Peyer's patch (tissue), 4 donors: Measurements from ENCODE around the gene BTK. TPM values are rescaled to one million over a fixed set of nuclear protein-coding genes. Genes with fewer than 3 reads are reported as not detected.

ENCODE experiments used
- DNase-seq, 3 donors: peaks; one replicate each; pipeline ENCODE4 v3.0.0-alpha.2; 2017 to 2019
- H3K27ac ChIP-seq, 4 donors: fragments of 200-600 bp; sonication (generic); one replicate each; pipeline ENCODE4 v1.5.1; 2016 to 2019
- H3K27me3 ChIP-seq, 2 donors: fragments of 200-600 bp; sonication (generic); one replicate each; pipeline ENCODE4 v1.5.1; 2019
- H3K36me3 ChIP-seq, 3 donors: fragments of 200-600 bp; sonication (generic); one replicate each; pipeline ENCODE4 v1.5.1; 2016 to 2019
- H3K4me1 ChIP-seq, 4 donors: fragments of 200-600 bp; sonication (generic); one replicate each; pipeline ENCODE4 v1.5.1; 2016 to 2019
- H3K4me3 ChIP-seq, 4 donors: fragments of 200-600 bp; sonication (generic); 1 replicate in 3 of 4; 2 replicates in 1 of 4; pipeline ENCODE4 v1.5.1; 2016 to 2019; ENCODE audit warnings: mild to moderate bottlenecking in 1 of 4
- H3K9me3 ChIP-seq, 4 donors: fragments of 200-600 bp; sonication (generic); one replicate each; pipeline ENCODE4 v1.5.1; 2016 to 2019; ENCODE audit warnings: mild to moderate bottlenecking in 1 of 4
- CTCF ChIP-seq, 6 experiments: fragments of 450-650 bp in 4 of 6; fragments of 200-600 bp in 2 of 6; sonication (generic) in 1 of 6; IDR thresholded peaks; one replicate each; pipeline ENCODE4 v1.5.1; 2017 to 2019; ENCODE audit warnings: antibody characterized with exemption in 6 of 6, mild to moderate bottlenecking in 3 of 6, moderate library complexity in 1 of 6
- POLR2A ChIP-seq, 2 donors: fragments of 450-650 bp; IDR thresholded peaks; one replicate each; pipeline ENCODE4 v1.5.1; 2017; ENCODE audit warnings: antibody characterized with exemption in 2 of 2, mild to moderate bottlenecking in 2 of 2, moderate library complexity in 2 of 2
- total RNA-seq, 4 donors: library from RNA; depleted of rRNA; stranded (reverse); fragments of >200 nt; gene quantifications; one replicate each; pipeline ENCODE4 v1.1.0, GENCODE V29; 2016

BTK gene
- total RNA-seq, 4 donors from 2014 or later = 1.4 to 66.8 (median 6.0) TPM; not detected in 1

GRCh38 chrX:101393530-101394305, 7.7 kb upstream of the BTK start:
- no peak overlapping the region for H3K27ac ChIP-seq
- DNase-seq = no peak
- no peaks in the 10 kb centered on the region for H3K9me3 ChIP-seq
- H3K4me3 ChIP-seq = no peak overlapping the region
- H3K36me3 ChIP-seq = no peaks in the 10 kb centered on the region
- H3K27me3 ChIP-seq = no peaks in the 10 kb centered on the region
- H3K4me1 ChIP-seq = no peaks in the 10 kb centered on the region
- TF ChIP-seq POLR2A (IDR thresholded peaks at IDR 0.05) (no peak), CTCF (IDR thresholded peaks at IDR 0.05) (no peak)

- Histone ChIP-seq H3K9me3 (no peaks in the 10 kb centered on the region), H3K4me1 (no peaks in the 10 kb centered on the region), H3K27me3 (no peaks in the 10 kb centered on the region), H3K4me3 (peak overlapping the region; percentile 43 to 68 (median 56)), H3K27ac (peak overlapping the region in 3 of 4 donors; percentile 73 to 82 (median 73)), H3K36me3 (no peaks in the 10 kb centered on the region)
- TF ChIP-seq CTCF (IDR thresholded peaks at IDR 0.05) (no peak), POLR2A (IDR thresholded peaks at IDR 0.05) (no peak)
- DNase-seq = no peak
Observed at GRCh38 chrX:101391831-101392230, 5.8 kb upstream of the BTK start.

GRCh38 chrX:101390664-101391525, 4.9 kb upstream of the BTK start, which contains the start of gene RPL36A:
Gene RPL36A (plus strand): TSS chrX:101391011. CDS start chrX:101391044, 33 bp downstream.
- Histone ChIP-seq H3K4me3 (peak within 1 kb of the TSS; percentile 43 to 68 (median 56)), H3K9me3 (no peaks in the 10 kb centered on the region), H3K4me1 (no peaks in the 10 kb centered on the region), H3K27ac (peak within 1 kb of the TSS; percentile 63 to 82 (median 73)), H3K27me3 (no peaks in the 10 kb centered on the region), H3K36me3 (no peaks in the 10 kb centered on the region)
- TF ChIP-seq POLR2A (IDR thresholded peaks at IDR 0.05) (peak; percentile 77 to 88), CTCF (IDR thresholded peaks at IDR 0.05) (peak; percentile 37 to 77 (median 62))
- peak; percentile 85 to 95 (median 85) for DNase-seq

GRCh38 chrX:101388604-101389003, 2.6 kb upstream of the BTK start:
- no peak for DNase-seq
- TF ChIP-seq CTCF (IDR thresholded peaks at IDR 0.05) (no peak), POLR2A (IDR thresholded peaks at IDR 0.05) (no peak)
- no peaks in the 10 kb centered on the region for H3K4me1 ChIP-seq
- H3K4me3 ChIP-seq = no peak overlapping the region
- H3K27ac ChIP-seq = no peak overlapping the region
- no peaks in the 10 kb centered on the region for H3K36me3 ChIP-seq
- H3K9me3 ChIP-seq = no peaks in the 10 kb centered on the region
- H3K27me3 ChIP-seq = no peaks in the 10 kb centered on the region

GRCh38 chrX:101386542-101386885, 523 bp upstream of the BTK start:
- Histone ChIP-seq H3K27ac (peak overlapping the region in 2 of 4 donors; percentile 46 to 65), H3K4me1 (no peaks in the 10 kb centered on the region), H3K4me3 (no peak overlapping the region), H3K27me3 (no peaks in the 10 kb centered on the region), H3K36me3 (no peaks in the 10 kb centered on the region), H3K9me3 (no peaks in the 10 kb centered on the region)
- no peak for DNase-seq
- TF ChIP-seq CTCF (IDR thresholded peaks at IDR 0.05) = no peak
- TF ChIP-seq POLR2A (IDR thresholded peaks at IDR 0.05) = no peak
